ENCODE results near the gene ZDHHC19. TPM values are rescaled to one million over a fixed set of nuclear protein-coding genes. Genes with fewer than 3 reads are reported as not detected.

ZDHHC19 gene
- total RNA-seq, 2 experiments from 2014 or later: not detected

DNA sequence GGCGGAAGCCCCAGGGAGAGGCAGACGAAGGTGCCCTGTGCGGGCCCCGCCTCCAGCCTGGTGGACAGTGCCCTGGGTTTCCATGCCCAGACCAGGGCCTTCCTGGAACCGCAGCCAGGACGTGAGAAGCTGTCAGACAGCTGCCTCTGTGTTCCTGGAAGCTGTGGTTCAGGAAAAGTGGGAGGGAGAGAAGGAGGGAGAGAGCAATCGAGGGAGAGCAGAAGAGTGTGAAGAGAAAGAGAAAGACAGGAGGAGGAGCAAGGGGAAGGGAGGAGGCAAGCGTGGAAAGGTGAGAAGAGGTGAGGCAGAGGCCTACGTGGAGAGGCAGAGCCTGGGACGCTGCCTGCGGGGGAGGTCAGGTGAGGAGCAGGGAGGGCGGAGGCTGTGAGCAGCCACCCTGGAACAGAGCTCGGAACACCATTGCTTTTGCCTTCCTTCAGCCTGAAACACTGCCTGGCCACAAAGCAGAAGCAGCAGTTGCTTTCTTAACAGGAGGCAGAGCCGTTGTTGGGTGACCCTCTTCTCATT, 18.6 kb downstream of the ZDHHC19 start:
- peak overlapping the region; percentile 28 for H3K4me3 Mint-ChIP-seq
- H3K27me3 Mint-ChIP-seq: no peaks in the 10 kb centered on the region
- CTCF ChIA-PET: interaction anchor here (1.0 to 17.6 kb wide), 3 partner anchors 9 to 118 kb away, joined by 3 to 296 read pairs (median 11); no protein-coding TSS in a partner anchor
- H3K27ac Mint-ChIP-seq: peak overlapping the region; percentile 85
- POLR2A ChIA-PET: interaction anchor here (0.6 to 2.2 kb wide), 9 partner anchors 9 to 166 kb away, joined by 3 to 11 read pairs (median 4); no protein-coding TSS in a partner anchor
- DNase-seq: peak; percentile 33
- no peak for ATAC-seq
- TF ChIP-seq, protein P1, sequence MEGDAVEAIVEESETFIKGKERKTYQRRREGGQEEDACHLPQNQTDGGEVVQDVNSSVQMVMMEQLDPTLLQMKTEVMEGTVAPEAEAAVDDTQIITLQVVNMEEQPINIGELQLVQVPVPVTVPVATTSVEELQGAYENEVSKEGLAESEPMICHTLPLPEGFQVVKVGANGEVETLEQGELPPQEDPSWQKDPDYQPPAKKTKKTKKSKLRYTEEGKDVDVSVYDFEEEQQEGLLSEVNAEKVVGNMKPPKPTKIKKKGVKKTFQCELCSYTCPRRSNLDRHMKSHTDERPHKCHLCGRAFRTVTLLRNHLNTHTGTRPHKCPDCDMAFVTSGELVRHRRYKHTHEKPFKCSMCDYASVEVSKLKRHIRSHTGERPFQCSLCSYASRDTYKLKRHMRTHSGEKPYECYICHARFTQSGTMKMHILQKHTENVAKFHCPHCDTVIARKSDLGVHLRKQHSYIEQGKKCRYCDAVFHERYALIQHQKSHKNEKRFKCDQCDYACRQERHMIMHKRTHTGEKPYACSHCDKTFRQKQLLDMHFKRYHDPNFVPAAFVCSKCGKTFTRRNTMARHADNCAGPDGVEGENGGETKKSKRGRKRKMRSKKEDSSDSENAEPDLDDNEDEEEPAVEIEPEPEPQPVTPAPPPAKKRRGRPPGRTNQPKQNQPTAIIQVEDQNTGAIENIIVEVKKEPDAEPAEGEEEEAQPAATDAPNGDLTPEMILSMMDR (IDR thresholded peaks at IDR 0.05): no peak
- no peaks in the 10 kb centered on the region for H3K36me3 Mint-ChIP-seq (ENCODE audit: low read depth)
- intact Hi-C loops (cut with micrococcal nuclease): no loop called here
- no peaks in the 10 kb centered on the region for H3K9me3 Mint-ChIP-seq
- peaks cover 39% of the 10 kb centered on the region for H3K4me1 Mint-ChIP-seq (ENCODE audit: low read depth)

DNA sequence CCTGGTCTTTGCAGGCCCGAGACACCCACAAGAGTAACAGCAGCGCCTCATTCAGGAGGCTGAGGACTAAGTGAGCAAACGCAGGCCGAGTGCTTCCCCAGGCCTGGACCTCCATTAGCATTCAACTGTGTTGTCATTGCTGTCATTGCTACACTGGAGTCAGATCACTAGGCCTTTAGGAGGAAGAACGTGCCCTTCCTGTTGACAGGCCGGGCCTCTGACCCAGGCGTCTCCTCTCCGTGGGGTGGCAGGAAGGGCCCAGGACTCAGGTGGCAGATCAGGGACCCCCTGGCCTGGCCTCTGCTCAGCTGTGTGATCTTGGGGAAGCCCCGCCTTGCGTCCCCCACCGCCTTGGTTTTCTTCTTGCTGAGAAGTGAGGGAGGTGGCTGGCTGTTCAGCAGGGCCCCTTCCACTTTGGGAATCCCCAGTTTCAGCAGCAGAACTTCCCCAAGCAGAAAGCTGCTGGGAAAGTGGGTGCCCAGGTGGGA, 19.1 kb downstream of the ZDHHC19 start:
- ChIA-PET CTCF (interaction anchor here (1.0 to 17.6 kb wide), 3 partner anchors 9 to 117 kb away, joined by 3 to 296 read pairs (median 11); no protein-coding TSS in a partner anchor), POLR2A (interaction anchor here (0.6 to 2.6 kb wide), 10 partner anchors 8 to 166 kb away, joined by 3 to 11 read pairs (median 4); no protein-coding TSS in a partner anchor)
- no peaks in the 10 kb centered on the region for H3K9me3 Mint-ChIP-seq

DNA sequence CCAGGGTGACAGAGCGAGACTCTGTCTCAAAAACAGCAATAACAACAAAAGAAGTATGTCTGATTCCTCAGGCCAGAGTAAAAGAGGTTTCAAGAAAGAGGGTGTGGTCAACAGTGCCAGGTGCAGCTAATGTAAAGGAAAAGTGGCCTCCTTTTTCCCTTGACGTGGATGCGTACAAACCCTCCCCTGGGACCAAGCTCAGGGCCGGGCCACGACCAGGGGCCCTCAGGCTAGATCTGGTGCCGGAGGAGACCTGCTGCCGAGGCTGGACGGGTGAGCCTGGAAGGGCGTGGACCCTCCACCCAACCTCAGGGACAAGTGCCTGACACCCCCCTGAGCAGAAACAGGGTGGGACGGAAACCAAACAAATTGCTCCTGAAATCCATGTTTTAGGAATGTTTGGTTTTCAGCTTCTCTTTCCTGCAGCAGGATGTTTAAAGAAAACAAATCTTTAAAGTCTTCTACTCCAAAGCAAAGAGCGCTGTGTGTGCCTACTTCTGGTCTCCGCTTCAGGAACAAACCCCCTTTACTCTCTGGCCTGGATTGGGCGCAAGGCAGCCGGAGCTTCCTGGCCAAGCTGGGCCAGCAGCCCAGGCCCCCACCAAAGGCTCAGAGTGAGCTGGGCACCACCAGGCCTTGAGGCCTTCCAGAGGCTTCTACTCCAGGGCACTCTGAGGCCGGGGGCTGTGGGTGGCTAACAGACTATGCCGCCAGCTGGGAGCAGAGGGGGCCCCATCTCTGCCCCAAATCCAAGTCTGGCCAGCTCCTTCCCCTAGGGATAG, 21.4 kb downstream of the ZDHHC19 start:
- no peak overlapping the region for H3K4me3 Mint-ChIP-seq
- H3K9me3 Mint-ChIP-seq: no peaks in the 10 kb centered on the region
- H3K4me1 Mint-ChIP-seq (ENCODE audit: low read depth): peaks cover 35% of the 10 kb centered on the region
- TF ChIP-seq, protein P1 (IDR thresholded peaks at IDR 0.05): no peak
- CTCF ChIA-PET: interaction anchor here (1.4 to 17.6 kb wide), 2 partner anchors 10 to 115 kb away, joined by 5 to 296 read pairs; no protein-coding TSS in a partner anchor
- DNase-seq (no peak), ATAC-seq (no peak)
- intact Hi-C loops (cut with micrococcal nuclease): no loop called here
- H3K36me3 Mint-ChIP-seq (ENCODE audit: low read depth): no peaks in the 10 kb centered on the region
- H3K27me3 Mint-ChIP-seq: no peaks in the 10 kb centered on the region
- POLR2A ChIA-PET: interaction anchor here (2.6 kb wide), 1 partner anchor 11 kb away, joined by 11 read pairs; no protein-coding TSS in a partner anchor
- no peak overlapping the region for H3K27ac Mint-ChIP-seq

More for the DNA sequence above, 19.1 kb downstream of the ZDHHC19 start:
- H3K27me3 Mint-ChIP-seq: no peaks in the 10 kb centered on the region
- DNase-seq (peak; percentile 81), ATAC-seq (peak; percentile 60)
- intact Hi-C loops (cut with micrococcal nuclease): no loop called here
- peak overlapping the region; percentile 85 for H3K27ac Mint-ChIP-seq
- H3K4me1 Mint-ChIP-seq (ENCODE audit: low read depth): peaks cover 41% of the 10 kb centered on the region
- no peaks in the 10 kb centered on the region for H3K36me3 Mint-ChIP-seq (ENCODE audit: low read depth)
- H3K4me3 Mint-ChIP-seq: peak overlapping the region; percentile 28
- TF ChIP-seq, protein P1 (IDR thresholded peaks at IDR 0.05): no peak

DNA sequence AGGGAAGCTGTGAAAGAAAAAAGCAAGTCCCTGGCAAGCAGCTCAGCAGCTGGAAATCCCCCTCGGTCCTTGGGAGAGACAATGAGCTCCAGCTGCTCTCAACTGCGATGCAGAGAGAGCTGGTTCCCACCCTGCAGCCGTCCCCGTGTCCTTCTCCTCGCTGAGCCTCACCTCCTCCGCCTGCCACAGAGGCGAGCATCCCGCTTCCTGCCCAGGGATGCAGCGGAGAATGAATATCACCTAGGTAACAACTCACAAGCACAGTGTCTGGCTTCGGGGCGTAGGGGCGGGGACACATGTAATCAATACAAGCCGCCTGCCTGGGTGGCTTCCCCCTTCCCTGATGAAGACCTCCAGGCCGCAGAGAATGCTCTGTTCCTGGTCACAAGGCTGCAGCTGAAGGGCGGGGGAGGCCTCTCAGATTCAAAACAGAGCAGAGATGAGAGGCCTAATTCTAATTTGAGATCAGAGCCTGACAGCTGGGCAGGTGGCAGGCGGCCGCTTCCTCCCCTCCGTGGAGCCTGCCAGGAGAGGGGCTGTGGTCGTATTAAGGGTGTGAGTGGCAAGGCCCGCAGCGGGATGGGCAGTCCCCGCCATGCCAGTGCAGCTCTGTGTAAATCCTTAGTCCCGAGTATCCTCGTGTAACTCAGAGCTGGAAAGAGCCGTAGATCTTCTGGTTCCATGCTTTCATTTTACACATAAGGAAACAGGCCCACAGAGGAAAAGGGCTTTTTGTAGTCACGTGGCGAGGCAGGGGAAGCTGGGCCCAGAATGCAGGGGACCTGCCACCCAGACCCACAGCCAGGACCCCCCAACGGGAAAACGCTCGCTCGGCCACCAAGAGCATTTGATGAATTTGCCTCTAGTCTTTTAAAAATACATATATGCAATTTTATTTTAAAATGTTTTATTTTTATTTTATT, 24.3 kb downstream of the ZDHHC19 start:
- no peaks in the 10 kb centered on the region for H3K9me3 Mint-ChIP-seq
- TF ChIP-seq, protein P1 (IDR thresholded peaks at IDR 0.05): no peak
- H3K27me3 Mint-ChIP-seq: no peaks in the 10 kb centered on the region
- POLR2A ChIA-PET: interaction anchor here (1.4 to 1.5 kb wide), 2 partner anchors 8 to 106 kb away, joined by 3 to 4 read pairs; no protein-coding TSS in a partner anchor
- peak overlapping the region; percentile 77 for H3K27ac Mint-ChIP-seq
- peaks cover 35% of the 10 kb centered on the region for H3K4me1 Mint-ChIP-seq (ENCODE audit: low read depth)
- H3K4me3 Mint-ChIP-seq: peak overlapping the region; percentile 26
- DNase-seq (peak; percentile 40), ATAC-seq (no peak)
- intact Hi-C loops (cut with micrococcal nuclease): no loop called here
- no peaks in the 10 kb centered on the region for H3K36me3 Mint-ChIP-seq (ENCODE audit: low read depth)
- CTCF ChIA-PET: interaction anchor here (0.7 to 17.6 kb wide), 4 partner anchors 10 to 292 kb away, joined by 3 to 296 read pairs (median 5); no protein-coding TSS in a partner anchor

Measured in activated CD8-positive, alpha-beta T cell treated with anti-CD3 and anti-CD28 coated beads for 36 hours (primary cell).